ENCODE data around the gene DNAAF8.
A peak's percentile ranks its signal among the peaks of the same experiment; 100 is the strongest.
"Not testable (repeated sequence)": the region's sequence is repeated elsewhere in the genome, so short reads cannot be mapped to it uniquely, and the experiment has no call there.

The DNAAF8 gene

GRCh38 chr16:4776141-4776705 is 41.9 kb downstream of the DNAAF8 start:
- no peak for DNase-seq

GRCh38 chr16:4777339-4778049 is 43.2 kb downstream of the DNAAF8 start:
- no peak for DNase-seq

- DNase-seq: no peak
Measured at GRCh38 chr16:4778050-4778392, 43.7 kb downstream of the DNAAF8 start.

- no peak for DNase-seq
Measured at GRCh38 chr16:4780235-4780634, 45.9 kb downstream of the DNAAF8 start.

- DNase-seq: no peak
Measured at GRCh38 chr16:4783251-4783950, 49.1 kb downstream of the DNAAF8 start.

- DNase-seq: no peak
Measured at GRCh38 chr16:4783951-4784336, 49.6 kb downstream of the DNAAF8 start.

GRCh38 chr16:4784444-4784987 is 50.2 kb downstream of the DNAAF8 start:
- not testable (repeated sequence) for DNase-seq

GRCh38 chr16:4785758-4786433 is 51.6 kb downstream of the DNAAF8 start:
- no peak for DNase-seq

GRCh38 chr16:4787068-4787467 is 52.7 kb downstream of the DNAAF8 start:
- no peak for DNase-seq

GRCh38 chr16:4787627-4788482 is 53.5 kb downstream of the DNAAF8 start, which contains the start of gene SEPTIN12:
SEPTIN12 (minus strand) TSS chr16:4788345; CDS start chr16:4787645, 700 bp downstream.
- no peak for DNase-seq

- no peak for DNase-seq
Measured at GRCh38 chr16:4788489-4788889, 54.2 kb downstream of the DNAAF8 start.

- DNase-seq: no peak
Measured at GRCh38 chr16:4788910-4789309, 54.6 kb downstream of the DNAAF8 start.

- no peak for DNase-seq
Measured at GRCh38 chr16:4790261-4790660, 55.9 kb downstream of the DNAAF8 start.

- no peak for DNase-seq
Measured at GRCh38 chr16:4790871-4791270, 56.5 kb downstream of the DNAAF8 start.

- no peak for DNase-seq
Measured at GRCh38 chr16:4792951-4793513, 58.7 kb downstream of the DNAAF8 start.

- DNase-seq: peak in 4 of 56 donors; percentile 16 to 35 (median 20)
Measured at GRCh38 chr16:4795181-4795827, 61.0 kb downstream of the DNAAF8 start, which contains the start of gene SMIM22. SMIM22 (plus strand) TSS chr16:4795369; CDS start chr16:4795735, 366 bp downstream.

- no peak for DNase-seq
Measured at GRCh38 chr16:4795828-4796572, 61.7 kb downstream of the DNAAF8 start.

- peak in 1 of 56 donors; percentile 8 for DNase-seq
Measured at GRCh38 chr16:4796982-4797804, 62.9 kb downstream of the DNAAF8 start.
